Measurements from ENCODE around the gene GALNT10. TPM values are rescaled to one million over a fixed set of nuclear protein-coding genes. Genes with fewer than 3 reads are reported as not detected.

Gene GALNT10
- total and polyA plus RNA-seq, 10 of the 15 experiments (the other 5 are each of a cell fraction or from before 2014, with no cell fraction given): 3.9 to 35.4 (median 15.5) TPM

- ChIA-PET POLR2A (no interaction called here), SMC1A (ENCODE audit: uncharacterized antibody, unreplicated experiment) (interaction anchor here (0.6 to 4.9 kb wide), 14 partner anchors 8 to 223 kb away, joined by 3 to 28 read pairs (median 6); no protein-coding TSS in a partner anchor), RAD21 (ENCODE audit: unreplicated experiment) (interaction anchor here (0.8 to 4.3 kb wide), 8 partner anchors 10 to 223 kb away, joined by 3 to 28 read pairs (median 4); partner anchors contain the start of gene GALNT10), CTCF (interaction anchor here (1.0 to 5.3 kb wide), 22 partner anchors 9 to 223 kb away, joined by 3 to 55 read pairs (median 7); partner anchors contain the start of gene GALNT10)
- Histone ChIP-seq H3K27me3 (replicated peaks in 1 of 2; ENCODE audit: control insufficient read depth in 2 of 2, insufficient read depth in 2 of 2, low read length in 1 of 2) (no peaks in the 10 kb centered on the region), H3K9me3 (replicated peaks; ENCODE audit: control insufficient read depth, insufficient read depth, low read length) (no peaks in the 10 kb centered on the region), H2AFZ (ENCODE audit: control insufficient read depth, low read depth, low read length) (no peak overlapping the region), H3K27ac (ENCODE audit: control insufficient read depth, insufficient read depth) (no peak overlapping the region), H3K4me2 (ENCODE audit: control insufficient read depth, insufficient read depth) (no peak overlapping the region), H3K9ac (ENCODE audit: control insufficient read depth, insufficient read depth, low read length) (no peak overlapping the region), H3K4me1 (ENCODE audit: control insufficient read depth, insufficient read depth, low read length) (no peaks in the 10 kb centered on the region), H3K4me3 (no peak overlapping the region), H4K20me1 (ENCODE audit: control insufficient read depth, insufficient read depth) (no peaks in the 10 kb centered on the region), H3K36me3 (ENCODE audit: control insufficient read depth in 2 of 2, insufficient read depth in 2 of 2, low read length in 1 of 2) (no peaks in the 10 kb centered on the region), H3K79me2 (ENCODE audit: control insufficient read depth, insufficient read depth, low read length) (no peaks in the 10 kb centered on the region)
- ATAC-seq (no peak), DNase-seq (ENCODE audit: low read depth, low spot score) (no peak), FAIRE-seq (no peak)
- in situ Hi-C loops (cut with MboI): loop anchor here (10.0 kb wide), 1 partner anchor 116 kb away; no protein-coding TSS in a partner anchor
- 35% methylated on average over 1 of the region's 1 CpG for WGBS (ENCODE audit: insufficient coverage, insufficient replicate concordance, low lambda C conversion rate, missing lambda C conversion rate)
- intact Hi-C loops (cut with micrococcal nuclease; ENCODE audit: unreplicated experiment): no loop called here
- no TSS peak for BruUV-seq (replicated peaks)
- TF ChIP-seq RAD51 (IDR thresholded peaks at IDR 0.05) (no peak), EZH2 (IDR thresholded peaks at IDR 0.05; ENCODE audit: borderline replicate concordance, control insufficient read depth, low read depth, low read length) (no peak), MXI1 (IDR thresholded peaks at IDR 0.05; ENCODE audit: low read depth, low read length) (no peak), ZZZ3 (IDR thresholded peaks at IDR 0.05; ENCODE audit: control insufficient read depth, insufficient read length, low read depth) (no peak), BMI1 (IDR thresholded peaks at IDR 0.05; ENCODE audit: borderline replicate concordance) (no peak), PBX3 (IDR thresholded peaks at IDR 0.05; ENCODE audit: insufficient replicate concordance, low read depth, low read length) (no peak), RB1 (IDR thresholded peaks at IDR 0.05; ENCODE audit: borderline replicate concordance) (no peak), ZNF24 (IDR thresholded peaks at IDR 0.05) (no peak), CHD1 (IDR thresholded peaks at IDR 0.05; ENCODE audit: low read depth, low read length) (no peak), RELA (IDR thresholded peaks at IDR 0.05; ENCODE audit: borderline replicate concordance, partially characterized antibody) (no peak), TARDBP (IDR thresholded peaks at IDR 0.05; ENCODE audit: borderline replicate concordance) (no peak), EED (IDR thresholded peaks at IDR 0.05; ENCODE audit: low read depth) (no peak), TBL1XR1 (IDR thresholded peaks at IDR 0.05; ENCODE audit: low read depth, low read length) (no peak), FOXM1 (IDR thresholded peaks at IDR 0.05; ENCODE audit: low read depth, low read length) (no peak), ESRRA (IDR thresholded peaks at IDR 0.05; ENCODE audit: low read length) (no peak), CBX5 (IDR thresholded peaks at IDR 0.05; ENCODE audit: low read depth) (no peak), CHD4 (IDR thresholded peaks at IDR 0.05) (no peak), FOS (IDR thresholded peaks at IDR 0.05; ENCODE audit: borderline replicate concordance, extremely low read depth, insufficient read length) (no peak)
These were observed 9.4 kb upstream of the GALNT10 start for GRCh38 chr5:154181161-154181560.
